Smooth muscle cell (in vitro differentiated cells): ENCODE results near the gene OR4A47. TPM values are rescaled to one million over a fixed set of nuclear protein-coding genes. Genes with fewer than 3 reads are reported as not detected.
"Not testable (repeated sequence)": the region's sequence is repeated elsewhere in the genome, so short reads cannot be mapped to it uniquely, and the experiment has no call there.

ENCODE experiments used
- DNase-seq: peaks from one replicate; lab custom pipeline; 2025; ENCODE audit not compliant: unreplicated experiment; lab: John Stamatoyannopoulos, UW
- H2AFZ ChIP-seq: fragments of 200-600 bp; sonication (generic); 2 replicates; pipeline ENCODE4 v1.6.0; 2016; ENCODE audit warnings: antibody characterized with exemption, low read depth, mild to moderate bottlenecking
- H3F3A ChIP-seq: fragments of 200-600 bp; sonication (generic); 2 replicates; pipeline ENCODE4 v1.6.0; 2017; ENCODE audit warnings: antibody characterized with exemption, low read depth
- H3K27ac ChIP-seq: fragments of 200-600 bp; sonication (generic); 2 replicates; pipeline ENCODE4 v1.5.1; 2016; ENCODE audit warnings: low read depth, mild to moderate bottlenecking
- H3K27me3 ChIP-seq: fragments of 200-600 bp; sonication (generic); 2 replicates; pipeline ENCODE4 v1.6.1; 2016; ENCODE audit warnings: low read depth, mild to moderate bottlenecking
- H3K36me3 ChIP-seq: fragments of 200-600 bp; sonication (generic); 2 replicates; pipeline ENCODE4 v1.5.1; 2016; ENCODE audit warnings: low read depth
- H3K4me1 ChIP-seq: fragments of 200-600 bp; sonication (generic); 2 replicates; pipeline ENCODE4 v1.5.1; 2016; ENCODE audit warnings: low read depth
- H3K4me2 ChIP-seq: fragments of 200-600 bp; sonication (generic); 2 replicates; pipeline ENCODE4 v1.6.0; 2016; ENCODE audit warnings: mild to moderate bottlenecking
- H3K4me3 ChIP-seq: fragments of 200-600 bp; sonication (generic); 2 replicates; pipeline ENCODE4 v1.5.1; 2016; ENCODE audit warnings: mild to moderate bottlenecking
- H3K79me2 ChIP-seq: fragments of 200-600 bp; sonication (generic); 2 replicates; pipeline ENCODE4 v1.6.0; 2016; ENCODE audit warnings: low read depth, mild to moderate bottlenecking
- H3K9ac ChIP-seq: fragments of 200-600 bp; sonication (generic); 2 replicates; pipeline ENCODE4 v1.6.0; 2016; ENCODE audit warnings: low read depth
- H3K9me3 ChIP-seq: fragments of 200-600 bp; sonication (generic); replicated peaks from 2 replicates; pipeline ENCODE4 v1.5.1; 2016; ENCODE audit warnings: low read depth
- H4K20me1 ChIP-seq: fragments of 200-600 bp; sonication (generic); 2 replicates; pipeline ENCODE4 v1.6.0; 2016; ENCODE audit warnings: low read depth
- WGBS: methylation state at CpG from one replicate; pipeline ENCODE4 v1.1.7; 2016; ENCODE audit warnings: low lambda C conversion rate; 5-methylcytosine and 5-hydroxymethylcytosine counted together
- polyA plus RNA-seq: library from polyadenylated mRNA; unstranded; fragments of >200 nt; fragmentation: Nextera tagmentation; extraction: Ambion mirVana; gene quantifications from 2 replicates; pipeline ENCODE4 v1.2.1, GENCODE V29; 2016
- total RNA-seq: library from RNA; depleted of rRNA; stranded (reverse); fragments of >200 nt; gene quantifications from 2 replicates; pipeline ENCODE4 v1.2.3, GENCODE V29; 2014
- TF ChIP-seq, protein P1 (sequence below): fragments of 200-600 bp; sonication (generic); IDR thresholded peaks from 2 replicates; pipeline ENCODE4 v1.5.1; 2017; ENCODE audit warnings: borderline replicate concordance, mild to moderate bottlenecking, antibody characterized with exemption; ENCODE audit not compliant: insufficient read depth, poor library complexity, severe bottlenecking

The OR4A47 gene, protein sequence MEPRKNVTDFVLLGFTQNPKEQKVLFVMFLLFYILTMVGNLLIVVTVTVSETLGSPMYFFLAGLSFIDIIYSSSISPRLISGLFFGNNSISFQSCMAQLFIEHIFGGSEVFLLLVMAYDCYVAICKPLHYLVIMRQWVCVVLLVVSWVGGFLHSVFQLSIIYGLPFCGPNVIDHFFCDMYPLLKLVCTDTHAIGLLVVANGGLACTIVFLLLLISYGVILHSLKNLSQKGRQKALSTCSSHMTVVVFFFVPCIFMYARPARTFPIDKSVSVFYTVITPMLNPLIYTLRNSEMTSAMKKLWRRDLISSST
- total RNA-seq (not detected in 2 replicates), polyA plus RNA-seq (not detected in 2 replicates)

DNA sequence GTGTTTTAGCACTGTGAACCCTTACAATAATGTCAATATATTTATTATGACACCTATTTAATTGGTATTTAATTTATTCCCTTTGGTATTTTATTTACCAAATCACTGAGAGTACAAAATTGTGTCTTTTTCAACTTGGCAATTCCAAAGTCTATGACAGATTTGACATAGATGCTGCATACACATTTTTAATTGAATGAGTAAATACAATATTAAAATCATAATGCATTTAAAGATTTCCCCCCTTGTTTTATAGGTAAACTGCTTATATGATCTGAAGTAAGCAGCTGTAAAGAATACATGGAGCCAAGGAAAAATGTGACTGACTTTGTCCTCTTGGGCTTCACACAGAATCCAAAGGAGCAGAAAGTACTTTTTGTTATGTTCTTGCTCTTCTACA is at the start of gene OR4A47:
TSS of gene OR4A47 (plus strand) at position 301 of the 400 bp plus-strand sequence. CDS start at position 301, 0 bp downstream.
- not testable (repeated sequence) for H3K4me2 ChIP-seq, H3K27me3 ChIP-seq, H2AFZ ChIP-seq, H3K79me2 ChIP-seq, H3F3A ChIP-seq, H3K36me3 ChIP-seq, H3K9me3 ChIP-seq, H3K4me1 ChIP-seq, DNase-seq, H3K4me3 ChIP-seq, H3K9ac ChIP-seq, H3K27ac ChIP-seq, H4K20me1 ChIP-seq

DNA sequence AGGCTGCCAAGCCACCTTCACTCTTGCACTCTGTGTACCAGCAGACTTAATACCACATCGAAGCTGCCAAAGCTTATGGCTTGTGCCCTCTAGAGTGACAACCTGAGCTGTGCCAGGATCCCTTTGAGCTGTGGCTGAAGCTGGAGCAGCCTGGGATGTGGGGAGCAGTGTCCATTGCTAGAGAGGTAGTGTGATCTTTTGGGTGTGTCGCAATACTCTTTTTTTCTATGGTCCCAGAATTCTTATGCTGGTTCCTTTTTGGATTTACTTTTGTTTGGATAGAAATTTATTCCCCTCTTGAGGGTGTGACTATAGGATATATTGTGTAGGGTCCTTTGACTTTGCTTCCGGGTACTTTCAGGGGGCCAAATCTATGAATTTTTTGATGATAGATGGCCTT is 32.7 kb upstream of the OR4A47 start:
- H3K4me3 ChIP-seq, H3K36me3 ChIP-seq, H3K27ac ChIP-seq, H2AFZ ChIP-seq, H4K20me1 ChIP-seq, H3K4me1 ChIP-seq, H3K27me3 ChIP-seq, H3K4me2 ChIP-seq, H3K9ac ChIP-seq, H3K79me2 ChIP-seq, DNase-seq, H3F3A ChIP-seq, H3K9me3 ChIP-seq: not testable (repeated sequence)
- 55% methylated on average over 3 of the region's 3 CpGs for WGBS

DNA sequence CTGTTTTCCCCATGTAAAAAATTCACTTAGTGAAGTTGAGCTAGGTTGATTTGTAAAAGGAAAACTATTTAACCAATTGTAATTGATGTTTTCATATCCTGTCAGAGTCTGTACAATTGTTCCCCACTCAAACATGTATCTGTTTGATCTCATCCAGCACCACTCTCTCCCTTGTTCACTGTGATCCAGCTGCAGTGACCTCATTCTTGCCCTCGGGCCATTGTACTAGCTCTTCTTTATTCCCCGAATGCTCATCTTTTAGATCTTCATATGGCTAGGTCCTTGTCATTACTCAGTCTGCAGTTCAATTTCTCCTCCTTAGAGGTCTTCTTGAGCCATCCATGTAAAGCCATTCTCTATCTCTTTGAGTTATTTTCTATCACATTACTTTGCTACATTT is 14.6 kb upstream of the OR4A47 start:
- H2AFZ ChIP-seq, H4K20me1 ChIP-seq, H3K27ac ChIP-seq, H3K4me3 ChIP-seq, H3F3A ChIP-seq, DNase-seq, H3K4me2 ChIP-seq, H3K79me2 ChIP-seq, H3K4me1 ChIP-seq, H3K36me3 ChIP-seq, H3K9ac ChIP-seq, H3K27me3 ChIP-seq, H3K9me3 ChIP-seq: not testable (repeated sequence)
- WGBS = 72% methylated on average over 2 of the region's 2 CpGs

DNA sequence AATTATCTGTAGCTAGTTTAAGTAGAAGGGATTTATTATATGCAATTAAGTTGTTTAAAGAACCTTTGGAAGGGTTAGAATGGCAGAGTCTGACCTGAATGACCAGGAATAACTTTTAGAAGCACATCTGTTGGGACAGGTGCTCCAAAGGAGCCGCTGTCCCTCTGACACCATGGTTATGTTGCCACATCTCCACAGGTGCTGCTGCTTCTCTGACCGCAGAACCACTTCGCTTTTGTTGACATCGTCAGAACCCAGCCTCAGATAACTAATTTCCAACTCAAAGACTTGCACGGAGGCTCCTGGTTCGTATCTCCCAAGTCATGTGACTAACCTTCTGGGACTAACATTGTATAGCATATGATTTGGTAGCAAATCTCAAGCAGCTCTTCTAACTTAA is 13.9 kb upstream of the OR4A47 start:
- not testable (repeated sequence) for H3K27ac ChIP-seq, H3K27me3 ChIP-seq, H3K9ac ChIP-seq, H4K20me1 ChIP-seq, DNase-seq, H3K79me2 ChIP-seq, H3K9me3 ChIP-seq, H3K4me3 ChIP-seq, H3K4me2 ChIP-seq, H2AFZ ChIP-seq, H3K4me1 ChIP-seq, H3F3A ChIP-seq, H3K36me3 ChIP-seq
- 82% methylated on average over 6 of the region's 6 CpGs for WGBS

DNA sequence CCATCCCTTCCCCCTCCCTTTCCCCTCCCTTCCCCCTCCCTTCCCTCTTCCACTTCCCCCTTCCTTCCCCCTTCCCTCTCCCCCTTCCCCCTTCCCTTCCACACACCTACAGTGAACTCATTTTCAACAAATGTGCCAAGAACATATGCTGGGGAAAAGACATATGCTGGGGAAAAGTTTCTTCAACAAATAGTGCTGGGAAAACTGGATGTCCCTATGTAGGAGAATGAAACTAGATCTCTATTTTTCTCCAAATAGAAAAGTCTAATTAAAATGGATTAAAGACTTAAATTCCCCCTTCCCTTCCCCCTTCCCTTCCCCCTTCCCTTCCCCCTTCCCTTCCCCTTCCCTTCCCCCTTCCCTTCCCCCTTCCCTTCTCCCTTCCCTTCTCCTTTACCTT is 17.6 kb downstream of the OR4A47 start:
- not testable (repeated sequence) for H3F3A ChIP-seq, H3K4me1 ChIP-seq, DNase-seq, H4K20me1 ChIP-seq, H3K9ac ChIP-seq, H3K36me3 ChIP-seq, H2AFZ ChIP-seq, H3K4me2 ChIP-seq, H3K27ac ChIP-seq, H3K4me3 ChIP-seq, H3K79me2 ChIP-seq, H3K9me3 ChIP-seq, H3K27me3 ChIP-seq

DNA sequence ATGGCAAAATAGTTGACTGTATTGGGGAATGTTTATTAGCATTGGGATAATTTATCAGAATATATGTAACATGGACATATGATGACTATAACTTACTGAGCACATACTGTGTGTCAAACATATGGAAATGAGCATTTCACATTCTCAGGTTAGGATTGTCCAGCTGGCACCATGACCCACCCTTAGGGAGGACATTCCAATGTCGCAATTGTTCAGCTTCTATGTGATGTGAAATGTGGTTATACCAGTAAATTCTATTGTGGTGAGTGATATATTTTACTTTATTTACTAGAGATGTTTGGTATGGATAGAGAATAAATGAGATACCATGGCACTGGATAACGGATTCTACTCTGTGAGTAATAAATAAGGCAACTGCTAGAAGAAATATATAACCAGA is 50.4 kb downstream of the OR4A47 start:
- H3K79me2 ChIP-seq = no peaks in the 10 kb centered on the region
- TF ChIP-seq, protein P1, sequence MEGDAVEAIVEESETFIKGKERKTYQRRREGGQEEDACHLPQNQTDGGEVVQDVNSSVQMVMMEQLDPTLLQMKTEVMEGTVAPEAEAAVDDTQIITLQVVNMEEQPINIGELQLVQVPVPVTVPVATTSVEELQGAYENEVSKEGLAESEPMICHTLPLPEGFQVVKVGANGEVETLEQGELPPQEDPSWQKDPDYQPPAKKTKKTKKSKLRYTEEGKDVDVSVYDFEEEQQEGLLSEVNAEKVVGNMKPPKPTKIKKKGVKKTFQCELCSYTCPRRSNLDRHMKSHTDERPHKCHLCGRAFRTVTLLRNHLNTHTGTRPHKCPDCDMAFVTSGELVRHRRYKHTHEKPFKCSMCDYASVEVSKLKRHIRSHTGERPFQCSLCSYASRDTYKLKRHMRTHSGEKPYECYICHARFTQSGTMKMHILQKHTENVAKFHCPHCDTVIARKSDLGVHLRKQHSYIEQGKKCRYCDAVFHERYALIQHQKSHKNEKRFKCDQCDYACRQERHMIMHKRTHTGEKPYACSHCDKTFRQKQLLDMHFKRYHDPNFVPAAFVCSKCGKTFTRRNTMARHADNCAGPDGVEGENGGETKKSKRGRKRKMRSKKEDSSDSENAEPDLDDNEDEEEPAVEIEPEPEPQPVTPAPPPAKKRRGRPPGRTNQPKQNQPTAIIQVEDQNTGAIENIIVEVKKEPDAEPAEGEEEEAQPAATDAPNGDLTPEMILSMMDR = no peak
- H3K9me3 ChIP-seq = no peaks in the 10 kb centered on the region
- no peaks in the 10 kb centered on the region for H3F3A ChIP-seq
- no peak overlapping the region for H3K4me2 ChIP-seq
- WGBS = 59% methylated on average over 2 of the region's 2 CpGs
- H3K4me1 ChIP-seq = no peaks in the 10 kb centered on the region
- H3K27me3 ChIP-seq = no peaks in the 10 kb centered on the region
- H3K36me3 ChIP-seq = no peaks in the 10 kb centered on the region
- no peak overlapping the region for H2AFZ ChIP-seq
- no peak overlapping the region for H3K4me3 ChIP-seq
- no peak for DNase-seq
- no peak overlapping the region for H3K27ac ChIP-seq
- H4K20me1 ChIP-seq = no peaks in the 10 kb centered on the region
- no peak overlapping the region for H3K9ac ChIP-seq

Other genes starting within 250 kb of the OR4A47 start
- not detected in 2 replicates for gene OR4X2, start 243.7 kb upstream of the OR4A47 start, total RNA-seq
- not detected in 2 replicates for gene OR4X2, start 243.7 kb upstream of the OR4A47 start, polyA plus RNA-seq
- not detected in 2 replicates for gene OR4X1, start 224.9 kb upstream of the OR4A47 start, total RNA-seq
- not detected in 2 replicates for gene OR4X1, start 224.9 kb upstream of the OR4A47 start, polyA plus RNA-seq
- not detected in 2 replicates for gene OR4S1, start 182.6 kb upstream of the OR4A47 start, total RNA-seq
- gene OR4S1, start 182.6 kb upstream of the OR4A47 start, polyA plus RNA-seq = not detected in 2 replicates
- not detected in 2 replicates for gene OR4C3, start 163.9 kb upstream of the OR4A47 start, total RNA-seq
- gene OR4C3, start 163.9 kb upstream of the OR4A47 start, polyA plus RNA-seq = not detected in 2 replicates
- gene OR4C5, start 122.3 kb upstream of the OR4A47 start, total RNA-seq = not detected in 2 replicates
- not detected in 2 replicates for gene OR4C5, start 122.3 kb upstream of the OR4A47 start, polyA plus RNA-seq